IPS DF 6.9 (cell line): ENCODE measurements around the gene ASB18.

ENCODE experiments used
- DNase-seq: peaks from one replicate; pipeline ENCODE4 v3.0.0-alpha.2; 2013; ENCODE audit warnings: low read depth, low spot score
- H3K27ac ChIP-seq: one replicate; pipeline ENCODE4 v1.5.1; 2013; ENCODE audit warnings: low read length, control low read depth
- H3K27me3 ChIP-seq: 2 replicates; pipeline ENCODE4 v1.6.1; 2013; ENCODE audit warnings: mild to moderate bottlenecking, low read length; ENCODE audit not compliant: control insufficient read depth, insufficient read depth
- H3K36me3 ChIP-seq: 2 replicates; pipeline ENCODE4 v1.6.1; 2013; ENCODE audit warnings: low read length; ENCODE audit not compliant: control insufficient read depth, insufficient read depth
- H3K4me1 ChIP-seq: 2 replicates; pipeline ENCODE4 v1.6.1; 2013; ENCODE audit warnings: low read length; ENCODE audit not compliant: control insufficient read depth, insufficient read depth
- H3K4me3 ChIP-seq: 2 replicates; pipeline ENCODE4 v1.5.1; 2013; ENCODE audit warnings: mild to moderate bottlenecking, low read length
- H3K9me3 ChIP-seq: 2 replicates; pipeline ENCODE4 v1.6.1; 2013; ENCODE audit warnings: low read length, inconsistent platforms; ENCODE audit not compliant: control insufficient read depth, insufficient read depth
- WGBS: extraction: QIAGEN DNeasy Blood & Tissue Kit; methylation state at CpG from one replicate; pipeline ENCODE4 v1.1.7; 2013; ENCODE audit warnings: mixed read lengths, missing lambda C conversion rate; ENCODE audit not compliant: insufficient read length, insufficient coverage; 5-methylcytosine and 5-hydroxymethylcytosine counted together

ASB18 gene

DNA sequence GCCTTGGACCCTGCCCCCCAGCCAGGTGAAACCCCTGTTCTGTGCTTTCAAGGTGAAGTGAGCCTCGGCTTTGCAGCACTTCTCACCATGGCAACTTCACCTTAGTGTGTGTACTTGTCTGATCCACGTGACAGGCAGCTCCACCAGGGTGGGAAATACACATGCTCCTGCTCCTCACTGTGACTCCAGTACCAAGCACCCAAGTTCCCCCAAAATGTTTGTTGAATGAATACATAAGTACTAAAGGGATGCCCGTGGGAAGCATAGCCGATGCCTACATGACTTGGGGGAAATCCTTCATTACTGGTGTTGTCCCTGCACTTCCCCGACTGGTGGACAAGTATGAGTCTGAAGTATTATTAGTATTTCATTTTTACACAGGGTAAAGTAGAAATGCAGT lies 54.2 kb downstream of the ASB18 start:
- H3K4me3 ChIP-seq = no peak overlapping the region
- DNase-seq = no peak
- no peaks in the 10 kb centered on the region for H3K27me3 ChIP-seq
- no peaks in the 10 kb centered on the region; the same call in 1 of the 2 replicates for H3K36me3 ChIP-seq
- WGBS = no CpG with 5 or more reads among the region's 5 CpGs
- H3K9me3 ChIP-seq = no peaks in the 10 kb centered on the region
- no peak overlapping the region for H3K27ac ChIP-seq
- no peaks in the 10 kb centered on the region; the same call in 1 of the 2 replicates for H3K4me1 ChIP-seq

DNA sequence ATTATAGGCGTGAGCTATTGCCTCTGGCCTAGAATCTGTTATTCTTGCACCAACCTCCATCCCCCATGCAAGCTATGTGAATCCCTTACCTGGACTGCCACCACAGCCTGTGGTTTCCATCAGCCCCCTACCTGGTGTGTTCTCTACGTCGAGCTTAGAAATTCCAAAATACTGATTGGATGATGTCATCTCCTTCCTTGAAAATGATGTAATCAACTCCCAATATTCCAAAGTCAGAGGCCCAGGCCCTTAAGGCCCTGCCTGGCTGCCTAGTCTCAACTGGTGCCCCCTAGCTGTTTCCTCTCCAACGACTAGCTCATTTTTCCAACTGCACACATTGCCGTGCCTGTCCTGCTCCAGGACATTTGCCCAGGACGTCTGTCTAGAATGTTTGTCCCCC lies 54.7 kb downstream of the ASB18 start:
- Histone ChIP-seq H3K4me3 (no peak overlapping the region), H3K27ac (no peak overlapping the region), H3K27me3 (no peaks in the 10 kb centered on the region), H3K36me3 (no peaks in the 10 kb centered on the region; the same call in 1 of the 2 replicates), H3K4me1 (no peaks in the 10 kb centered on the region; the same call in 1 of the 2 replicates), H3K9me3 (no peaks in the 10 kb centered on the region)
- no CpG with 5 or more reads among the region's 6 CpGs for WGBS
- DNase-seq = peak; percentile 7

GRCh38 chr2:236208019-236208926 lies 55.9 kb downstream of the ASB18 start:
- Histone ChIP-seq H3K36me3 (no peaks in the 10 kb centered on the region), H3K27me3 (no peaks in the 10 kb centered on the region), H3K4me1 (no peaks in the 10 kb centered on the region), H3K4me3 (no peak overlapping the region), H3K27ac (no peak overlapping the region), H3K9me3 (no peaks in the 10 kb centered on the region)
- DNase-seq = no peak
- no CpG with 5 or more reads among the region's 28 CpGs for WGBS

GRCh38 chr2:236207472-236207871 lies 56.7 kb downstream of the ASB18 start:
- H3K4me1 ChIP-seq = no peaks in the 10 kb centered on the region
- no peak overlapping the region for H3K4me3 ChIP-seq
- no peaks in the 10 kb centered on the region for H3K9me3 ChIP-seq
- no peak overlapping the region for H3K27ac ChIP-seq
- H3K36me3 ChIP-seq = no peaks in the 10 kb centered on the region
- no peak for DNase-seq
- no peaks in the 10 kb centered on the region for H3K27me3 ChIP-seq
- WGBS = no CpG with 5 or more reads among the region's 11 CpGs

DNA sequence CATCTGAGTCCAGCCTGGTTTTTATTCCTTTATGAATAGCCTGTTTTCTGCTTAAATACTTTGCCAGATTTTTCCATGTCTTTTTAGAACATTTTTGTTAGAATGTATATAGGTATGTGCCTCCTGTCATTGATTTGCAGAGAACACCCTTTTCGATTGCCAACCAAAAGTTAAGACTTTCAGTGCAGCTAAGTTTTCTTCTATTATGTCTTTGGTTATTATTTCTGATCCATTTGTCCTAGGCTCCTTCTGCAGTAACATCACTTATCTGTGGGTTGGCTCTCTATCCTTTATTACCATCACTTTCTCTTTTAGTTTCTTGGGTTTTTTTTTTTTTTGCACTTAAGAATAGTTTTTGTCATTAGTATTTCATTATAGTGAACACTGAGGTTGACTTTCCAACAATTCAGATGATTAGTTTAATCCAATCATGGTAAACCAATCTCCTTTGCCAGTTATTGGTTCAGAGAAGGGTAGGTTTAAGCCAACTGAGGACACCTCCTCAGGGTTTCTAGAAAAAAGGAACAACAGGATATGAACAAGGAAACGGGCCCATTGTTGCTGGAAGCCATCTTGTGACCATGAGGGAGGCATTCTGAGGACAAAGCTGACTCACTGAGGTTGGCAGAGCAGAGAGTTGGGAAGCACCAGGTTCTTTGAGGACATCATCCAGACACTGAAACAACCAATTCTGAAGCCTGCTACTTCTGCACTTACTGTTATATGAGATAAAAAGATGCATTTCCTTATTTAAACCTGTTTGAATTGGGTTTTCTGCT lies 58.1 kb downstream of the ASB18 start:
- no peaks in the 10 kb centered on the region for H3K9me3 ChIP-seq
- DNase-seq = no peak
- WGBS = no CpG with 5 or more reads among the region's 2 CpGs
- H3K4me3 ChIP-seq = no peak overlapping the region
- no peaks in the 10 kb centered on the region for H3K36me3 ChIP-seq
- H3K27ac ChIP-seq = no peak overlapping the region
- no peaks in the 10 kb centered on the region for H3K4me1 ChIP-seq
- H3K27me3 ChIP-seq = no peaks in the 10 kb centered on the region

- DNase-seq = no peak
Observed at GRCh38 chr2:236204953-236205352, 59.3 kb downstream of the ASB18 start.

DNA sequence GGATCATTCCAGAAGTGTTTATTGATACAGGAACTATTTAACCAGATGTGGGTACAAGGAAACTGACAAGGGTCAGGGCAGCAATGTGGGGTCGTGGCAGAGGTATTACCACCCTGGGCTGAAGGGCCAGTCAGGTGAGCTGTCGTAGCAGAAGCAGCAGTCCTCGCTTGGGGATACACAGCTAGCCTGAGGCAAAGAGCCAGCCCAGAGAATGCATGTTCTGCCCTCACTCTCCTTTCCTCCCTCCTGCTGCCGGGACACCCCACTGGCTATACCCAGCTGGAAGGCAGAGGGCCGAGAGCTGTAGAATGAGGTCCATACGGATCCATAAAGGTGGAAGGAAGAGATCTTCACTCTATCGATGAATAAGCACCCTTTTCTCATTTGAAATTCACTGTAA lies 63.8 kb downstream of the ASB18 start:
- Histone ChIP-seq H3K27me3 (no peaks in the 10 kb centered on the region), H3K4me1 (peaks cover 2% of the 10 kb centered on the region; the same call in 1 of the 2 replicates)
- WGBS = no CpG with 5 or more reads among the region's 7 CpGs

More at GRCh38 chr2:236204953-236205352, 59.3 kb downstream of the ASB18 start:
- H3K27ac ChIP-seq = no peak overlapping the region
- no peaks in the 10 kb centered on the region for H3K27me3 ChIP-seq
- H3K9me3 ChIP-seq = no peaks in the 10 kb centered on the region
- peaks cover 2% of the 10 kb centered on the region; the same call in 1 of the 2 replicates for H3K4me1 ChIP-seq
- no CpG with 5 or more reads among the region's 5 CpGs for WGBS
- H3K4me3 ChIP-seq = no peak overlapping the region
- no peaks in the 10 kb centered on the region for H3K36me3 ChIP-seq

GRCh38 chr2:236196366-236196765 lies 67.8 kb downstream of the ASB18 start:
- H3K4me3 ChIP-seq = no peak overlapping the region
- peaks cover 2% of the 10 kb centered on the region; the same call in 1 of the 2 replicates for H3K4me1 ChIP-seq
- no peaks in the 10 kb centered on the region for H3K27me3 ChIP-seq
- H3K36me3 ChIP-seq = no peaks in the 10 kb centered on the region
- no peak overlapping the region for H3K27ac ChIP-seq
- H3K9me3 ChIP-seq = no peaks in the 10 kb centered on the region
- WGBS = no CpG with 5 or more reads among the region's 7 CpGs
- no peak for DNase-seq

More for the DNA sequence above, 63.8 kb downstream of the ASB18 start:
- no peak overlapping the region for H3K27ac ChIP-seq
- no peaks in the 10 kb centered on the region for H3K9me3 ChIP-seq
- H3K36me3 ChIP-seq = no peaks in the 10 kb centered on the region
- DNase-seq = no peak
- no peak overlapping the region for H3K4me3 ChIP-seq

GRCh38 chr2:236195726-236196125 lies 68.5 kb downstream of the ASB18 start:
- Histone ChIP-seq H3K27me3 (no peaks in the 10 kb centered on the region), H3K4me1 (peaks cover 2% of the 10 kb centered on the region; the same call in 1 of the 2 replicates), H3K4me3 (no peak overlapping the region), H3K36me3 (no peaks in the 10 kb centered on the region), H3K9me3 (no peaks in the 10 kb centered on the region), H3K27ac (no peak overlapping the region)
- no peak for DNase-seq
- no CpG with 5 or more reads among the region's 12 CpGs for WGBS

GRCh38 chr2:236194786-236195185 lies 69.4 kb downstream of the ASB18 start:
- WGBS = no CpG with 5 or more reads among the region's 12 CpGs
- H3K4me1 ChIP-seq = no peaks in the 10 kb centered on the region; the same call in 1 of the 2 replicates
- no peaks in the 10 kb centered on the region for H3K36me3 ChIP-seq
- no peak overlapping the region for H3K27ac ChIP-seq
- no peak overlapping the region for H3K4me3 ChIP-seq
- H3K9me3 ChIP-seq = no peaks in the 10 kb centered on the region
- DNase-seq = no peak
- H3K27me3 ChIP-seq = no peaks in the 10 kb centered on the region
